K562 (cell line): ENCODE results near the gene COG7. TPM values are rescaled to one million over a fixed set of nuclear protein-coding genes. Genes with fewer than 3 reads are reported as not detected.
A peak's percentile ranks its signal among the peaks of the same experiment; 100 is the strongest.

Experiments
- ATAC-seq: fragments of 200-7000 bp; cut with Tn5 transposase; 3 replicates; pipeline ENCODE4 v1.9.1; 2020; ENCODE audit warnings: moderate library complexity
- BruUV-seq: library from RNA; stranded (reverse); fragments of 400-500 nt; replicated peaks from 2 replicates; lab custom pipeline; 2021; lab: Mats Ljungman, UMichigan
- CTCF ChIA-PET: fragments of 300-600 bp; formaldehyde crosslinking; extraction: SDS; loops from one replicate; lab custom pipeline; 2021; ENCODE audit warnings: low intra/inter-chr PET ratio; lab: Yijun Ruan, JAX
- POLR2A ChIA-PET: fragments of 300-600, 350-650 bp; sonication (Branson Sonifier 250); formaldehyde crosslinking; extraction: SDS; loops from one replicate; lab custom pipeline; 2021; ENCODE audit warnings: antibody characterized with exemption, inconsistent platforms; lab: Yijun Ruan, JAX
- DNase-seq, 4 experiments: peaks; one replicate each; pipeline versions ENCODE4 v3.0.0 to v3.0.0-alpha.2; 2011 to 2018; ENCODE audit warnings: low spot score in 3 of 4, mixed read lengths in 3 of 4; ENCODE audit errors: extremely low read depth in 1 of 4
- FAIRE-seq: peaks from 2 replicates; lab custom pipeline; 2011; peaks lifted over from hg19 to GRCh38; lab: Jason Lieb, UNC
- H2AFZ ChIP-seq: 2 replicates; pipeline ENCODE4 v1.6.0; 2011; ENCODE audit warnings: low read depth, low read length, control low read depth, inconsistent platforms
- H3K27ac ChIP-seq: fragments of 200-600 bp; 3 replicates; pipeline ENCODE4 v1.8.0; 2011; ENCODE audit warnings: low read depth, mild to moderate bottlenecking, control low read depth, inconsistent platforms, low read length, moderate library complexity, mixed read lengths; ENCODE audit errors: extremely low read depth
- H3K27me3 ChIP-seq, 2 experiments: fragments of 300-600 bp in 1 of 2; 2 replicates in 1 of 2; 3 replicates in 1 of 2; pipeline versions ENCODE4 v1.6.0 to v1.8.0; 2011; ENCODE audit warnings: inconsistent platforms in 2 of 2, low read length in 2 of 2, mild to moderate bottlenecking in 1 of 2, mixed read lengths in 1 of 2, moderate library complexity in 1 of 2; ENCODE audit not compliant: control insufficient read depth in 2 of 2, insufficient read depth in 2 of 2
- H3K36me3 ChIP-seq: fragments of 300-600 bp; 3 replicates; pipeline ENCODE4 v1.8.0; 2011; ENCODE audit warnings: mild to moderate bottlenecking, low read length, inconsistent platforms; ENCODE audit not compliant: control insufficient read depth, insufficient read depth
- H3K4me1 ChIP-seq, 2 experiments: fragments of 200-600 bp in 1 of 2; replicated peaks in 1 of 2; 2 replicates in 1 of 2; 3 replicates in 1 of 2; pipeline versions ENCODE4 v1.5.1 to v1.8.0; 2011; ENCODE audit warnings: inconsistent platforms in 2 of 2, low read length in 2 of 2, mild to moderate bottlenecking in 1 of 2, mixed read lengths in 1 of 2, moderate library complexity in 1 of 2; ENCODE audit not compliant: control insufficient read depth in 2 of 2, insufficient read depth in 2 of 2
- H3K4me2 ChIP-seq: 2 replicates; pipeline ENCODE4 v1.6.1; 2011; ENCODE audit warnings: low read length, control low read depth, inconsistent platforms, mixed read lengths; ENCODE audit not compliant: insufficient read depth
- H3K4me3 ChIP-seq: fragments of 200-600 bp; sonication (generic), shearing (Covaris generic); 2 replicates; pipeline ENCODE4 v1.5.1; 2016; ENCODE audit warnings: control low read depth, inconsistent platforms
- H3K79me2 ChIP-seq: fragments of 200-600 bp; 3 replicates; pipeline ENCODE4 v1.8.0; 2011; ENCODE audit warnings: low read length, inconsistent platforms; ENCODE audit not compliant: control insufficient read depth, insufficient read depth
- H3K9ac ChIP-seq, 2 experiments: 2 replicates each; pipeline versions ENCODE4 v1.6.0 to v1.6.1; 2011; ENCODE audit warnings: low read depth in 2 of 2, low read length in 2 of 2, control low read depth in 1 of 2, inconsistent platforms in 1 of 2, mild to moderate bottlenecking in 1 of 2, mixed read lengths in 1 of 2; ENCODE audit not compliant: insufficient read depth in 1 of 2
- H3K9me1 ChIP-seq: one replicate; pipeline ENCODE4 v1.6.0; 2011; ENCODE audit warnings: inconsistent platforms, mild to moderate bottlenecking, low read length, moderate library complexity; ENCODE audit not compliant: control insufficient read depth, insufficient read depth
- H3K9me3 ChIP-seq: replicated peaks from 2 replicates; pipeline ENCODE4 v1.5.1; 2011; ENCODE audit warnings: low read depth, low read length, inconsistent platforms; ENCODE audit not compliant: control insufficient read depth, insufficient read depth
- H4K20me1 ChIP-seq: replicated peaks from 2 replicates; pipeline ENCODE4 v1.6.1; 2011; ENCODE audit warnings: low read length, inconsistent platforms, mixed read lengths; ENCODE audit not compliant: control insufficient read depth, insufficient read depth
- ZNF316 ChIP-seq: fragments of 450-650 bp; IDR thresholded peaks from 2 replicates; pipeline ENCODE4 v1.6.1; 2016
- whole genome bisulfite sequencing: fragments of 100-300 bp; shearing (Covaris generic); methylation state at CpG from one replicate; pipeline ENCODE4 v1.1.6; 2016; ENCODE audit warnings: low coverage, mixed read lengths; ENCODE audit not compliant: insufficient coverage; ENCODE audit errors: missing lambda C conversion rate; 5-methylcytosine and 5-hydroxymethylcytosine counted together
- in situ Hi-C: fragments of 300-500 bp; cut with MboI; formaldehyde crosslinking; loops from 4 replicates; pipeline ENCODE4 v1.15.0; 2018; ENCODE audit warnings: inconsistent platforms, mixed read lengths
- intact Hi-C: fragments of 100-400 bp; cut with micrococcal nuclease; formaldehyde crosslinking; loops from 2 replicates; pipeline ENCODE4 v1.14.2; 2022
- polyA plus RNA-seq, 8 experiments: library from polyadenylated mRNA; depleted of rRNA in 4 of 8; stranded (reverse) in 5 of 8; unstranded in 3 of 8; fragments of >200 nt; fragmentation: Nextera tagmentation in 2 of 8; fragmentation: Illumina TruSeq in 1 of 8; extraction: Ambion mirVana in 2 of 8; extraction: Trizol in 1 of 8; gene quantifications; 2 replicates each; pipeline versions ENCODE4 v1.2.1 to v1.2.3, GENCODE V29; 2011 to 2014; ENCODE audit warnings: inconsistent platforms in 1 of 8, missing spikeins in 1 of 8
- total RNA-seq, 7 experiments: library from RNA; depleted of rRNA in 6 of 7; stranded (reverse); fragments of >200 nt in 6 of 7; fragmentation: Illumina TruSeq in 2 of 7; extraction: Trizol in 2 of 7; gene quantifications; 2 replicates each; pipeline versions ENCODE4 v1.2.1 to v1.2.3, GENCODE V29; 2011 to 2021; ENCODE audit warnings: low replicate concordance in 1 of 7
- TF ChIP-seq, protein P1 (sequence below), 2 experiments: fragments of 150-350 bp in 1 of 2; IDR thresholded peaks; 2 replicates each; pipeline ENCODE4 v1.6.1; 2012 to 2016; ENCODE audit warnings: low read depth in 2 of 2, low read length in 2 of 2, mild to moderate bottlenecking in 1 of 2, moderate library complexity in 1 of 2

The COG7 gene
- total and polyA plus RNA-seq, 9 of the 15 experiments (the other 6 are each of a cell fraction or from before 2014, with no cell fraction given), result 3.8 to 17.6 (median 13.4) TPM

GRCh38 chr16:23402100-23402499, 50.9 kb downstream of the COG7 start:
- ATAC-seq (no peak), FAIRE-seq (no peak), DNase-seq (no peak)
- Histone ChIP-seq H2AFZ (no peak overlapping the region), H3K9ac (no peak overlapping the region), H4K20me1 (0 out of 2 replicates have a peak, but pooled peaks cover 5% of the 10 kb centered on the region), H3K36me3 (peaks cover 69% of the 10 kb centered on the region; the same call in 2 of the 3 replicates), H3K9me1 (no peaks in the 10 kb centered on the region), H3K27me3 (no peaks in the 10 kb centered on the region), H3K4me2 (no peak overlapping the region), H3K4me3 (no peak overlapping the region), H3K4me1 (no peaks in the 10 kb centered on the region), H3K27ac (no peak overlapping the region), H3K79me2 (no peaks in the 10 kb centered on the region), H3K9me3 (no peaks in the 10 kb centered on the region)
- POLR2A ChIA-PET, result interaction anchor here (0.7 to 3.7 kb wide), 2 partner anchors 13 to 19 kb away, joined by 3 to 9 read pairs; no protein-coding TSS in a partner anchor
- 83% methylated on average over 2 of the region's 2 CpGs for WGBS
- CTCF ChIA-PET, result no interaction called here
- BruUV-seq, result no TSS peak
- TF ChIP-seq ZNF316, result 0 out of 2 replicates have a peak, but pooled peaks have one; percentile 20
- TF ChIP-seq, protein P1, sequence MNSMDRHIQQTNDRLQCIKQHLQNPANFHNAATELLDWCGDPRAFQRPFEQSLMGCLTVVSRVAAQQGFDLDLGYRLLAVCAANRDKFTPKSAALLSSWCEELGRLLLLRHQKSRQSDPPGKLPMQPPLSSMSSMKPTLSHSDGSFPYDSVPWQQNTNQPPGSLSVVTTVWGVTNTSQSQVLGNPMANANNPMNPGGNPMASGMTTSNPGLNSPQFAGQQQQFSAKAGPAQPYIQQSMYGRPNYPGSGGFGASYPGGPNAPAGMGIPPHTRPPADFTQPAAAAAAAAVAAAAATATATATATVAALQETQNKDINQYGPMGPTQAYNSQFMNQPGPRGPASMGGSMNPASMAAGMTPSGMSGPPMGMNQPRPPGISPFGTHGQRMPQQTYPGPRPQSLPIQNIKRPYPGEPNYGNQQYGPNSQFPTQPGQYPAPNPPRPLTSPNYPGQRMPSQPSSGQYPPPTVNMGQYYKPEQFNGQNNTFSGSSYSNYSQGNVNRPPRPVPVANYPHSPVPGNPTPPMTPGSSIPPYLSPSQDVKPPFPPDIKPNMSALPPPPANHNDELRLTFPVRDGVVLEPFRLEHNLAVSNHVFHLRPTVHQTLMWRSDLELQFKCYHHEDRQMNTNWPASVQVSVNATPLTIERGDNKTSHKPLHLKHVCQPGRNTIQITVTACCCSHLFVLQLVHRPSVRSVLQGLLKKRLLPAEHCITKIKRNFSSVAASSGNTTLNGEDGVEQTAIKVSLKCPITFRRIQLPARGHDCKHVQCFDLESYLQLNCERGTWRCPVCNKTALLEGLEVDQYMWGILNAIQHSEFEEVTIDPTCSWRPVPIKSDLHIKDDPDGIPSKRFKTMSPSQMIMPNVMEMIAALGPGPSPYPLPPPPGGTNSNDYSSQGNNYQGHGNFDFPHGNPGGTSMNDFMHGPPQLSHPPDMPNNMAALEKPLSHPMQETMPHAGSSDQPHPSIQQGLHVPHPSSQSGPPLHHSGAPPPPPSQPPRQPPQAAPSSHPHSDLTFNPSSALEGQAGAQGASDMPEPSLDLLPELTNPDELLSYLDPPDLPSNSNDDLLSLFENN (IDR thresholded peaks at IDR 0.05; ENCODE audit: low read depth in 2 of 2, low read length in 2 of 2), result no peak
- in situ Hi-C loops (no loop called here), intact Hi-C loops (no loop called here)
